ENCODE measurements around the gene AHDC1.

AHDC1 gene

GRCh38 chr1:27614625-27615344 lies 10.8 kb upstream of the AHDC1 start:
- no peak for DNase-seq

GRCh38 chr1:27614043-27614624 lies 10.2 kb upstream of the AHDC1 start:
- no peak for DNase-seq

- no peak for DNase-seq
Measured at GRCh38 chr1:27612718-27613117, 8.8 kb upstream of the AHDC1 start.

GRCh38 chr1:27611450-27611849 lies 7.5 kb upstream of the AHDC1 start:
- DNase-seq = no peak

GRCh38 chr1:27609618-27610240 lies 5.8 kb upstream of the AHDC1 start:
- DNase-seq = no peak

- no peak for DNase-seq
Measured at GRCh38 chr1:27609210-27609555, 5.2 kb upstream of the AHDC1 start.

- DNase-seq = no peak
Measured at GRCh38 chr1:27607239-27607804, 3.4 kb upstream of the AHDC1 start.

GRCh38 chr1:27606708-27607238 lies 2.8 kb upstream of the AHDC1 start:
- no peak for DNase-seq

- no peak for DNase-seq
Measured at GRCh38 chr1:27605796-27606707, 2.1 kb upstream of the AHDC1 start.

GRCh38 chr1:27605300-27605766 lies 1.4 kb upstream of the AHDC1 start:
- no peak for DNase-seq

- no peak for DNase-seq
Measured at GRCh38 chr1:27604579-27605299, 795 bp upstream of the AHDC1 start.

GRCh38 chr1:27603309-27603680 lies 649 bp downstream of the AHDC1 start:
- DNase-seq = no peak

GRCh38 chr1:27602462-27603308 lies 1.3 kb downstream of the AHDC1 start:
- no peak for DNase-seq

GRCh38 chr1:27601771-27602461 lies 2.0 kb downstream of the AHDC1 start:
- DNase-seq = no peak

- no peak for DNase-seq
Measured at GRCh38 chr1:27601321-27601770, 2.6 kb downstream of the AHDC1 start.

- DNase-seq = no peak
Measured at GRCh38 chr1:27600498-27601175, 3.3 kb downstream of the AHDC1 start.

- no peak for DNase-seq
Measured at GRCh38 chr1:27599605-27600497, 4.1 kb downstream of the AHDC1 start.

GRCh38 chr1:27598902-27599528 lies 4.9 kb downstream of the AHDC1 start:
- DNase-seq = no peak
